WI38 (cell line): ENCODE measurements around the gene POLR2H.

Source experiments
- H3K4me3 ChIP-seq: 2 replicates; pipeline ENCODE4 v1.5.1; 2011; ENCODE audit warnings: low read depth, mild to moderate bottlenecking, control low read depth, low read length
- TF ChIP-seq, protein P1 (sequence below): IDR thresholded peaks from 2 replicates; pipeline ENCODE4 v1.5.1; 2012; ENCODE audit warnings: low read depth, mild to moderate bottlenecking, control low read depth, low read length

POLR2H gene

DNA sequence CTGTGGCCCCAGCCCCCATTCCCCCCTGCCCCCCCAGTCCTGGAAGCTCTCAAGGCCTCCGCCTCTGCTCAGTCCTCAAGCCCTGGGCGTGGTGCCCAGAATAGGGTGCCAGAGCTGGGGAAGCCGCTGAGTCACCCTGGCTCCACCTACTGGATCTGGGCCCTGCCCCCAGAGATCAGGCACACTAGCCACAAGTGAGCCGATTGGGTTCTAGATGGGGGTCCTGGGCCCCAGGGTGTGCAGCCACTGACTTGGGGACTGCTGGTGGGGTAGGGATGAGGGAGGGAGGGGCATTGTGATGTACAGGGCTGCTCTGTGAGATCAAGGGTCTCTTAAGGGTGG is 41.4 kb upstream of the POLR2H start:
- 0 out of 2 replicates have a peak overlapping the region, but pooled peaks have one; percentile 17 for H3K4me3 ChIP-seq
- TF ChIP-seq, protein P1, sequence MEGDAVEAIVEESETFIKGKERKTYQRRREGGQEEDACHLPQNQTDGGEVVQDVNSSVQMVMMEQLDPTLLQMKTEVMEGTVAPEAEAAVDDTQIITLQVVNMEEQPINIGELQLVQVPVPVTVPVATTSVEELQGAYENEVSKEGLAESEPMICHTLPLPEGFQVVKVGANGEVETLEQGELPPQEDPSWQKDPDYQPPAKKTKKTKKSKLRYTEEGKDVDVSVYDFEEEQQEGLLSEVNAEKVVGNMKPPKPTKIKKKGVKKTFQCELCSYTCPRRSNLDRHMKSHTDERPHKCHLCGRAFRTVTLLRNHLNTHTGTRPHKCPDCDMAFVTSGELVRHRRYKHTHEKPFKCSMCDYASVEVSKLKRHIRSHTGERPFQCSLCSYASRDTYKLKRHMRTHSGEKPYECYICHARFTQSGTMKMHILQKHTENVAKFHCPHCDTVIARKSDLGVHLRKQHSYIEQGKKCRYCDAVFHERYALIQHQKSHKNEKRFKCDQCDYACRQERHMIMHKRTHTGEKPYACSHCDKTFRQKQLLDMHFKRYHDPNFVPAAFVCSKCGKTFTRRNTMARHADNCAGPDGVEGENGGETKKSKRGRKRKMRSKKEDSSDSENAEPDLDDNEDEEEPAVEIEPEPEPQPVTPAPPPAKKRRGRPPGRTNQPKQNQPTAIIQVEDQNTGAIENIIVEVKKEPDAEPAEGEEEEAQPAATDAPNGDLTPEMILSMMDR = no peak

DNA sequence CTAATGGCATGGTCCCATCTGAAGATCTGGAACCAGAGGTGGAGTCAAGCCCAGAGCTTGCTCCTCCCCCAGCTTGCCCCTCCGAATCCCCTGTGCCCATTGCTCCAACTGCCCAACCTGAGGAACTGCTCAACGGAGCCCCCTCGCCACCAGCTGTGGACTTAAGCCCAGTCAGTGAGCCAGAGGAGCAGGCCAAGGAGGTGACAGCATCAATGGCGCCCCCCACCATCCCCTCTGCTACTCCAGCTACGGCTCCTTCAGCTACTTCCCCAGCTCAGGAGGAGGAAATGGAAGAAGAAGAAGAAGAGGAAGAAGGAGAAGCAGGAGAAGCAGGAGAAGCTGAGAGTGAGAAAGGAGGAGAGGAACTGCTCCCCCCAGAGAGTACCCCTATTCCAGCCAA is 39.8 kb upstream of the POLR2H start:
- no peak overlapping the region for H3K4me3 ChIP-seq
- TF ChIP-seq, protein P1 = no peak

DNA sequence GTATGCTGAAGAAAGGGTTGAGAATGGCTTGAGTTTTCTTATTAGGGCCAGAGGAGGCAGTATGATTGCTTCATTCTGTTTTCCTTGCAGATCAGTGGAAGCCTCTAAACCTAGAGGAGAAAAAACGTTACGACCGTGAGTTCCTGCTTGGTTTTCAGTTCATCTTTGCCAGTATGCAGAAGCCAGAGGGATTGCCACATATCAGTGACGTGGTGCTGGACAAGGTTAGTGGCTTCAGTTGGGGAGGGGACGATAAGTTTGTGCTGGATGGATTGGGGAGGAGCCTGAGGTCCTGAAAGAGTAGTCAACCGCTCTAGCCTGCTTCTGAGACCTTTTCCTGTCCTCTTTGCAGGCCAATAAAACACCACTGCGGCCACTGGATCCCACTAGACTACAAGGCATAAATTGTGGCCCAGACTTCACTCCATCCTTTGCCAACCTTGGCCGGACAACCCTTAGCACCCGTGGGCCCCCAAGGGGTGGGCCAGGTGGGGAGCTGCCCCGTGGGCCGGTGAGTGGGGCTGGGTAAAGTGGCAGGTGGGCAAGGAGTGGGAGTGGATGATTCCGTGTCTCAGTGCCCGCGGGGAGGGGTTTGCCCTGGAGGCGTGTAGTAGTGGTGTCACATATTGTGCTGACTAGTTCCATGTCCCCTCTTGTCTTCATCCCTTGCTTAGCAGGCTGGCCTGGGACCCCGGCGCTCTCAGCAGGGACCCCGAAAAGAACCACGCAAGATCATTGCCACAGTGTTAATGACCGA is 38.6 kb upstream of the POLR2H start:
- TF ChIP-seq, protein P1 = no peak
- no peak overlapping the region for H3K4me3 ChIP-seq

DNA sequence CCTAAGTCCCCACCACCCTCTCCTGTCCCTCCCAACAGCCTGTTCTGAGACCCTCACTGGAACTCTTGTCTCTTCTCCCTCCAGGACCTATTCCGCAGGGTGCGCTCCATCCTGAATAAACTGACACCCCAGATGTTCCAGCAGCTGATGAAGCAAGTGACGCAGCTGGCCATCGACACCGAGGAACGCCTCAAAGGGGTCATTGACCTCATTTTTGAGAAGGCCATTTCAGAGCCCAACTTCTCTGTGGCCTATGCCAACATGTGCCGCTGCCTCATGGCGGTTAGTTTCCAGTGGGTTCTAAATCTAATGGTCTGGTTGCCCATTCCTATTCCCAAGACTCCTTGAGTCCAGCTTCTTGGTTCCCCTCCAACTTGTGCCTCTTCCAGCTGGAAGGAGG is 37.8 kb upstream of the POLR2H start:
- TF ChIP-seq, protein P1 = no peak
- no peak overlapping the region for H3K4me3 ChIP-seq

DNA sequence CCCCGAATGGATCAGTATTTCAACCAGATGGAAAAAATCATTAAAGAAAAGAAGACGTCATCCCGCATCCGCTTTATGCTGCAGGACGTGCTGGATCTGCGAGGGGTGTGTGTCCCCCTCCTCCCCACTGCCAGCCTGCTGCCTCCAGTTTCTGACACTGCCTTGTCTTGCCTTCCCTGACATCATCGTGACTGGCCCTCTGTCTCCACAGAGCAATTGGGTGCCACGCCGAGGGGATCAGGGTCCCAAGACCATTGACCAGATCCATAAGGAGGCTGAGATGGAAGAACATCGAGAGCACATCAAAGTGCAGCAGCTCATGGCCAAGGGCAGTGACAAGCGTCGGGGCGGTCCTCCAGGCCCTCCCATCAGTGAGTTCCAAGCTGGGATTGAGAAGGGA is 36.2 kb upstream of the POLR2H start:
- no peak overlapping the region for H3K4me3 ChIP-seq
- TF ChIP-seq, protein P1 = no peak

DNA sequence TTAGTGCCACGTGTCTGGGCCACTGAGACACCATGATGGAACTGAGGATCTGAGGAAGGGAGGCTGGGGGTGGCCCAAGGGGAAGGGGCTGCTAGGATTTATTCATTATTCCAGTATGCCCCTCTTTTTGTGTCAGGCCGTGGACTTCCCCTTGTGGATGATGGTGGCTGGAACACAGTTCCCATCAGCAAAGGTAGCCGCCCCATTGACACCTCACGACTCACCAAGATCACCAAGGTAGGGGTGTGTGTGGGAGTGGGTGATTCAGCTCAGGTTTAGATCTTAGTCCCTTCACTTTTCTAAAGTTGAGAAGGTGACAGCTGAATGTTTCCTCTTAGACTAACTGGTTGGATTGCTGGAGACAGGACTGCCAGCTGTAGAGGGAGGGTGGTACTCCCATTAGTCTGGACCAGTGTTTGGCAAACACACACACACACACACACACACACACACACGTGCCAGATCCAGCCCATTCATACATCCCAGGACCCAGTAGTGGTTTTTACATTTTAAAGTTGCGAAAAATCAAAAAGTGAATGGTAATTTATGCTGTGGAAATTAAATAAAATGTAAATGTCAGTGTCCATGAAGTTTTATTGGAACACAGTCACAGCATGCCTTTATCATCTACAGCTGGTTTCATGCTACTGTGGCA is 35.7 kb upstream of the POLR2H start:
- TF ChIP-seq, protein P1 = no peak
- H3K4me3 ChIP-seq = no peak overlapping the region

DNA sequence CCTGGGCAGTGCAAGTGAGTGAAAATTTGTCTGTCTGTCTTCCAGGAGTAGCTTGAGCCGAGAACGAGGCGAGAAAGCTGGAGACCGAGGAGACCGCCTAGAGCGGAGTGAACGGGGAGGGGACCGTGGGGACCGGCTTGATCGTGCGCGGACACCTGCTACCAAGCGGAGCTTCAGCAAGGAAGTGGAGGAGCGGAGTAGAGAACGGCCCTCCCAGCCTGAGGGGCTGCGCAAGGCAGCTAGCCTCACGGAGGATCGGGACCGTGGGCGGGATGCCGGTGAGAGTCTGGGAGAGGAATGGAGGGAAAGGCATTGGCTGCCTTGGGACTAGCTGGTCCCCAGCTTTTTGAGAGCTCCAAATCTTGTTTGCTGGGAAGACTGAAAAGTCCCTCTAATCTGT is 34.3 kb upstream of the POLR2H start:
- H3K4me3 ChIP-seq = no peak overlapping the region
- TF ChIP-seq, protein P1 = no peak
